Effector memory CD4-positive, alpha-beta T cell (primary cell): ENCODE measurements around the gene PNN.
"Not testable (repeated sequence)": the region's sequence is repeated elsewhere in the genome, so short reads cannot be mapped to it uniquely, and the experiment has no call there.

Source experiments
- DNase-seq, 3 donors: peaks; one replicate each; pipeline ENCODE4 v3.0.0-alpha.2; 2020
- H3K27ac ChIP-seq: 2 replicates; pipeline ENCODE4 v1.7.0; 2013; ENCODE audit warnings: mild to moderate bottlenecking, low read length, moderate library complexity; ENCODE audit not compliant: insufficient read depth, poor library complexity, severe bottlenecking
- H3K27me3 ChIP-seq: replicated peaks from 2 replicates; pipeline ENCODE4 v1.7.0; 2013; ENCODE audit warnings: mild to moderate bottlenecking, low read length; ENCODE audit not compliant: insufficient read depth, control insufficient read depth, poor library complexity, severe bottlenecking
- H3K36me3 ChIP-seq: 2 replicates; pipeline ENCODE4 v1.7.0; 2013; ENCODE audit warnings: mild to moderate bottlenecking, low read length, moderate library complexity; ENCODE audit not compliant: control insufficient read depth, insufficient read depth
- H3K4me1 ChIP-seq: 2 replicates; pipeline ENCODE4 v1.7.0; 2013; ENCODE audit warnings: low read length, mild to moderate bottlenecking; ENCODE audit not compliant: control insufficient read depth, insufficient read depth, poor library complexity, severe bottlenecking
- H3K4me3 ChIP-seq: 2 replicates; pipeline ENCODE4 v1.7.0; 2013; ENCODE audit warnings: low read length, low read depth, mild to moderate bottlenecking; ENCODE audit not compliant: insufficient read depth, poor library complexity, severe bottlenecking
- H3K9me3 ChIP-seq: 2 replicates; pipeline ENCODE4 v1.7.0; 2013; ENCODE audit warnings: mild to moderate bottlenecking, low read length, moderate library complexity; ENCODE audit not compliant: control insufficient read depth

The PNN gene

GRCh38 chr14:39203659-39204606 lies 28.9 kb downstream of the PNN start:
- no peak overlapping the region for H3K27ac ChIP-seq
- no peak overlapping the region for H3K4me3 ChIP-seq
- H3K9me3 ChIP-seq: no peaks in the 10 kb centered on the region
- no peaks in the 10 kb centered on the region for H3K36me3 ChIP-seq
- no peaks in the 10 kb centered on the region for H3K27me3 ChIP-seq
- H3K4me1 ChIP-seq: no peaks in the 10 kb centered on the region
- no peak for DNase-seq

GRCh38 chr14:39207430-39207829 lies 32.4 kb downstream of the PNN start:
- not testable (repeated sequence) for H3K27ac ChIP-seq, H3K27me3 ChIP-seq, H3K4me3 ChIP-seq, H3K9me3 ChIP-seq, H3K36me3 ChIP-seq, H3K4me1 ChIP-seq, DNase-seq

GRCh38 chr14:39211109-39211741 lies 36.2 kb downstream of the PNN start:
- Histone ChIP-seq H3K9me3 (no peaks in the 10 kb centered on the region), H3K4me1 (no peaks in the 10 kb centered on the region), H3K4me3 (no peak overlapping the region), H3K27me3 (no peaks in the 10 kb centered on the region), H3K36me3 (no peaks in the 10 kb centered on the region), H3K27ac (no peak overlapping the region)
- no peak for DNase-seq

- Histone ChIP-seq H3K27ac (no peak overlapping the region), H3K4me3 (no peak overlapping the region), H3K27me3 (no peaks in the 10 kb centered on the region), H3K36me3 (no peaks in the 10 kb centered on the region), H3K4me1 (no peaks in the 10 kb centered on the region), H3K9me3 (no peaks in the 10 kb centered on the region)
- no peak for DNase-seq
These were observed 37.0 kb downstream of the PNN start for GRCh38 chr14:39212034-39212433.

GRCh38 chr14:39212693-39213092 lies 37.6 kb downstream of the PNN start:
- no peaks in the 10 kb centered on the region for H3K4me1 ChIP-seq
- no peak for DNase-seq
- no peak overlapping the region for H3K4me3 ChIP-seq
- no peak overlapping the region for H3K27ac ChIP-seq
- H3K27me3 ChIP-seq: no peaks in the 10 kb centered on the region
- H3K36me3 ChIP-seq: no peaks in the 10 kb centered on the region
- no peaks in the 10 kb centered on the region for H3K9me3 ChIP-seq

- Histone ChIP-seq H3K27ac (no peak overlapping the region), H3K36me3 (no peaks in the 10 kb centered on the region), H3K4me1 (no peaks in the 10 kb centered on the region), H3K4me3 (no peak overlapping the region), H3K27me3 (no peaks in the 10 kb centered on the region), H3K9me3 (no peaks in the 10 kb centered on the region)
- DNase-seq: no peak
These were observed 42.3 kb downstream of the PNN start for GRCh38 chr14:39217214-39217879.

GRCh38 chr14:39218171-39218769 lies 43.2 kb downstream of the PNN start:
- DNase-seq: no peak
- Histone ChIP-seq H3K27me3 (no peaks in the 10 kb centered on the region), H3K4me1 (no peaks in the 10 kb centered on the region), H3K27ac (no peak overlapping the region), H3K9me3 (no peaks in the 10 kb centered on the region), H3K36me3 (no peaks in the 10 kb centered on the region), H3K4me3 (no peak overlapping the region)

- no peak for DNase-seq
- Histone ChIP-seq H3K4me1 (no peaks in the 10 kb centered on the region), H3K27me3 (no peaks in the 10 kb centered on the region), H3K27ac (no peak overlapping the region), H3K9me3 (no peaks in the 10 kb centered on the region), H3K36me3 (no peaks in the 10 kb centered on the region), H3K4me3 (no peak overlapping the region)
These were observed 44.0 kb downstream of the PNN start for GRCh38 chr14:39219075-39219499.

- not testable (repeated sequence) for H3K9me3 ChIP-seq, H3K36me3 ChIP-seq, H3K4me1 ChIP-seq, H3K27ac ChIP-seq, DNase-seq, H3K4me3 ChIP-seq, H3K27me3 ChIP-seq
These were observed 45.4 kb downstream of the PNN start for GRCh38 chr14:39220473-39220872.
